CMK (cell line): ENCODE results near the gene SLC30A7.

Experiments
- DNase-seq: peaks from one replicate; pipeline ENCODE4 v3.0.0-alpha.2; 2010; ENCODE audit warnings: low read depth

SLC30A7 gene

GRCh38 chr1:101028466-101028865 is 132.6 kb downstream of the SLC30A7 start:
- DNase-seq = no peak

DNA sequence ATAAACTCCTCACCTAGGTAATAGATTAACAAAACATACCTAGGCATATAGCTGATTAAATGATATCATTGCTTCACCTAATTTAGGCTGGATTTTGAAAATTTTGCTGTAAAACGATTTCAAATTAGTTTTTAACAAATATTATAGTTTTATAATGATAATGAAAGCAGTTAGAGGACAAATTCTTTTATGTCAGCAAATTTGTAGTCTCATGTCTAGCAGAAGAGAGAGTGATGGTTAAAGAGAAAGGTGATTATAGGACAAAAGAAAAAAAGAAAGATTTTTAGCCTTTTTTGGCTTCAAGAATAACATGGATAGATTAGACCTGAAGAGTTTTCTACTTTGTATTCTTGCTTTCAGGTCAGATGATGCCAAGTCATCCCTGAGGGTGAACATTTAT is 133.3 kb downstream of the SLC30A7 start:
- no peak for DNase-seq

DNA sequence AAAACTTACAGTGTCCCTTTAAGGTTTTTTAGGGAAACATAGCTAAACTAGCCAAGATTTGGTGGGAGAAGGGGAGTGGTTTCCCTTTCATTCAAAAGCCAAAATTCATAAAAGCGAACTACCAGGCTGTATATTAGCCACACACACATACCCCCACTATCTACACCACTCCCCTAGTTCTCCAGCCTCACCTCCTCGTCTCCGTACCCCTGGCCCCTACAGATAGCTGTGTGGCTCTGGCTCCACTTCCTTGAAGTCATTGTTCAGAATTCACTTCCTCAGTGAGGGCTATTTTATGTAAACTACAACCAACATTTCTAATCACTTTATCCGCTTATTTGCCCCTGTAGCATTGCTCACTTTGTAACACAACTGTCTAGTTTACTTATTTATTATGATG is 135.0 kb downstream of the SLC30A7 start:
- no peak for DNase-seq
